Liver (tissue), 9 donors: Measurements from ENCODE around the gene GULP1. TPM values are rescaled to one million over a fixed set of nuclear protein-coding genes. Genes with fewer than 3 reads are reported as not detected.

Experiments
- DNase-seq: peaks from one replicate; pipeline ENCODE4 v3.0.0-alpha.2; 2017; ENCODE audit warnings: low spot score
- H3K27ac ChIP-seq, 2 donors: one replicate each; pipeline ENCODE4 v1.7.0; 2013; ENCODE audit warnings: inconsistent platforms in 2 of 2, low read length in 2 of 2, control low read depth in 1 of 2, low read depth in 1 of 2, mild to moderate bottlenecking in 1 of 2
- H3K27me3 ChIP-seq, 4 donors: one replicate each; pipeline versions ENCODE4 v1.6.1 to v1.7.0; 2013; ENCODE audit warnings: low read length in 3 of 4, inconsistent platforms in 1 of 4, mild to moderate bottlenecking in 1 of 4, moderate library complexity in 1 of 4; ENCODE audit not compliant: control insufficient read depth in 4 of 4, insufficient read depth in 4 of 4
- H3K36me3 ChIP-seq, 4 donors: one replicate each; pipeline versions ENCODE4 v1.6.1 to v1.7.0; 2013; ENCODE audit warnings: low read length in 3 of 4, mild to moderate bottlenecking in 3 of 4, low read depth in 1 of 4, moderate library complexity in 1 of 4; ENCODE audit not compliant: control insufficient read depth in 4 of 4, insufficient read depth in 3 of 4
- H3K4me1 ChIP-seq, 4 donors: one replicate each; pipeline versions ENCODE4 v1.6.1 to v1.7.0; 2013; ENCODE audit warnings: low read length in 3 of 4, mild to moderate bottlenecking in 3 of 4, moderate library complexity in 1 of 4; ENCODE audit not compliant: control insufficient read depth in 4 of 4, insufficient read depth in 4 of 4
- H3K4me3 ChIP-seq, 3 donors: one replicate each; pipeline versions ENCODE4 v1.6.1 to v1.7.0; 2013; ENCODE audit warnings: low read length in 3 of 3, control low read depth in 1 of 3, low read depth in 1 of 3, mild to moderate bottlenecking in 1 of 3
- H3K9ac ChIP-seq, 2 donors: one replicate each; pipeline ENCODE4 v1.7.0; 2013; ENCODE audit warnings: low read length in 2 of 2, mild to moderate bottlenecking in 2 of 2, moderate library complexity in 2 of 2, control low read depth in 1 of 2, low read depth in 1 of 2
- H3K9me3 ChIP-seq, 4 donors: one replicate each; pipeline versions ENCODE4 v1.6.1 to v1.7.0; 2013; ENCODE audit warnings: low read length in 3 of 4; ENCODE audit not compliant: control insufficient read depth in 4 of 4
- FOXA1 ChIP-seq: IDR thresholded peaks from 2 replicates; pipeline ENCODE4 v1.6.1; 2016; ENCODE audit warnings: antibody characterized with exemption
- GABPA ChIP-seq, 2 donors: IDR thresholded peaks in 1 of 2; conservative IDR thresholded peaks in 1 of 2; 2 replicates each; pipeline ENCODE4 v1.6.1; 2016; ENCODE audit warnings: antibody characterized with exemption in 2 of 2, mild to moderate bottlenecking in 1 of 2, moderate library complexity in 1 of 2
- HNF4A ChIP-seq, 2 donors: conservative IDR thresholded peaks; 2 replicates each; pipeline ENCODE4 v1.6.1; 2016; ENCODE audit warnings: antibody characterized with exemption in 2 of 2, mild to moderate bottlenecking in 2 of 2
- HNF4G ChIP-seq: IDR thresholded peaks from 2 replicates; pipeline ENCODE4 v1.6.1; 2016; ENCODE audit warnings: antibody characterized with exemption
- JUND ChIP-seq, 2 donors: IDR thresholded peaks; 2 replicates each; pipeline ENCODE4 v1.6.1; 2016; ENCODE audit warnings: antibody characterized with exemption in 2 of 2
- NR2F2 ChIP-seq: IDR thresholded peaks from 2 replicates; pipeline ENCODE4 v1.6.1; 2016; ENCODE audit warnings: antibody characterized with exemption
- SP1 ChIP-seq: IDR thresholded peaks from 2 replicates; pipeline ENCODE4 v1.6.1; 2018; ENCODE audit warnings: antibody characterized with exemption, mild to moderate bottlenecking
- TAF1 ChIP-seq: conservative IDR thresholded peaks from 2 replicates; pipeline ENCODE4 v1.6.1; 2016; ENCODE audit warnings: antibody characterized with exemption, mild to moderate bottlenecking
- YY1 ChIP-seq: IDR thresholded peaks from 2 replicates; pipeline ENCODE4 v1.6.1; 2016; ENCODE audit warnings: antibody characterized with exemption, mild to moderate bottlenecking
- WGBS: extraction: QIAGEN DNeasy Blood & Tissue Kit; methylation state at CpG from one replicate; pipeline ENCODE4 v1.1.7; 2013; 5-methylcytosine and 5-hydroxymethylcytosine counted together
- polyA plus RNA-seq, 2 donors: library from polyadenylated mRNA; stranded (reverse) in 1 of 2; unstranded in 1 of 2; fragments of 200-250 nt in 1 of 2; fragments of >200 nt in 1 of 2; fragmentation: Nextera tagmentation in 1 of 2; extraction: Ambion mirVana in 1 of 2; gene quantifications; one replicate each; pipeline versions ENCODE4 v1.2.1 to v1.2.3, GENCODE V29; 2013 to 2015
- total RNA-seq, 2 donors: library from RNA; depleted of rRNA; stranded (reverse); fragments of >200 nt; gene quantifications; one replicate each; pipeline ENCODE4 v1.2.3, GENCODE V29; 2014
- TF ChIP-seq, protein P1 (sequence below): fragments of 150-350 bp; IDR thresholded peaks from 2 replicates; pipeline ENCODE4 v1.5.1; 2017; ENCODE audit warnings: improper control_type of control experiment, low read depth, low read length; ENCODE audit not compliant: missing input control
- TF ChIP-seq, protein P2 (sequence below): IDR thresholded peaks from 2 replicates; pipeline ENCODE4 v1.6.1; 2016; ENCODE audit warnings: antibody characterized with exemption
- TF ChIP-seq, protein P3 (sequence below): IDR thresholded peaks from 2 replicates; pipeline ENCODE4 v1.6.1; 2016; ENCODE audit warnings: antibody characterized with exemption
- TF ChIP-seq, protein P4 (sequence below): IDR thresholded peaks from 2 replicates; pipeline ENCODE4 v1.6.1; 2016; ENCODE audit warnings: antibody characterized with exemption, mild to moderate bottlenecking
- donor health status: healthy.
- donor health status: healthy.
- donor health status: healthy.
- donor health status: healthy.
- donor health status: healthy.

Gene GULP1
- total and polyA plus RNA-seq, 4 donors = 0.53 to 6.9 (median 0.89) TPM

DNA sequence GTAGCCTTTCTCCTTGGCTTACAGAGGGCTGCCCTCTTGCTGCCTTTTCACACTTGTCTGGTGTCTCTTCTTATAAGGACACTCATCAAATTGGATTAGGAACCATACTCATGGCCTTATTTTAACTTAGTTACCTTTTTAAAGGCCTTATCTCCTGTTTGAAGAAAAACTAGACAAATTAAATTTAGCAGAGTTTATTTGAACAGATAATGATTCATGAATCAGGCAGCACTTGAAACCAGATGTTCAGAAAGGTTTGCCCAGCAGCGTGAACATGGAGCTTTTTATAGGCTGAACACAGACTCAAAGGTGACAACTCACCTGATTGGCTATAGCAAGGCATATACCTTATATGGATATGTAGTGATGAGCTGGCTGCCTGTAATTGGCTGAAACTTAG is 238.0 kb downstream of the GULP1 start:
- Histone ChIP-seq H3K4me3 (no peak overlapping the region), H3K36me3 (no peaks in the 10 kb centered on the region), H3K27me3 (no peaks in the 10 kb centered on the region), H3K9me3 (no peaks in the 10 kb centered on the region), H3K27ac (no peak overlapping the region), H3K4me1 (no peaks in the 10 kb centered on the region), H3K9ac (no peak overlapping the region)
- no peak for TF ChIP-seq SP1
- TF ChIP-seq GABPA (IDR thresholded peaks at IDR 0.05 in 1 of 2, conservative IDR thresholded peaks at IDR 0.05 in 1 of 2) = no peak
- TF ChIP-seq HNF4A (conservative IDR thresholded peaks at IDR 0.05) = no peak
- TF ChIP-seq, protein P1, sequence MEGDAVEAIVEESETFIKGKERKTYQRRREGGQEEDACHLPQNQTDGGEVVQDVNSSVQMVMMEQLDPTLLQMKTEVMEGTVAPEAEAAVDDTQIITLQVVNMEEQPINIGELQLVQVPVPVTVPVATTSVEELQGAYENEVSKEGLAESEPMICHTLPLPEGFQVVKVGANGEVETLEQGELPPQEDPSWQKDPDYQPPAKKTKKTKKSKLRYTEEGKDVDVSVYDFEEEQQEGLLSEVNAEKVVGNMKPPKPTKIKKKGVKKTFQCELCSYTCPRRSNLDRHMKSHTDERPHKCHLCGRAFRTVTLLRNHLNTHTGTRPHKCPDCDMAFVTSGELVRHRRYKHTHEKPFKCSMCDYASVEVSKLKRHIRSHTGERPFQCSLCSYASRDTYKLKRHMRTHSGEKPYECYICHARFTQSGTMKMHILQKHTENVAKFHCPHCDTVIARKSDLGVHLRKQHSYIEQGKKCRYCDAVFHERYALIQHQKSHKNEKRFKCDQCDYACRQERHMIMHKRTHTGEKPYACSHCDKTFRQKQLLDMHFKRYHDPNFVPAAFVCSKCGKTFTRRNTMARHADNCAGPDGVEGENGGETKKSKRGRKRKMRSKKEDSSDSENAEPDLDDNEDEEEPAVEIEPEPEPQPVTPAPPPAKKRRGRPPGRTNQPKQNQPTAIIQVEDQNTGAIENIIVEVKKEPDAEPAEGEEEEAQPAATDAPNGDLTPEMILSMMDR = no peak
- no peak for TF ChIP-seq HNF4G
- TF ChIP-seq, protein P2, sequence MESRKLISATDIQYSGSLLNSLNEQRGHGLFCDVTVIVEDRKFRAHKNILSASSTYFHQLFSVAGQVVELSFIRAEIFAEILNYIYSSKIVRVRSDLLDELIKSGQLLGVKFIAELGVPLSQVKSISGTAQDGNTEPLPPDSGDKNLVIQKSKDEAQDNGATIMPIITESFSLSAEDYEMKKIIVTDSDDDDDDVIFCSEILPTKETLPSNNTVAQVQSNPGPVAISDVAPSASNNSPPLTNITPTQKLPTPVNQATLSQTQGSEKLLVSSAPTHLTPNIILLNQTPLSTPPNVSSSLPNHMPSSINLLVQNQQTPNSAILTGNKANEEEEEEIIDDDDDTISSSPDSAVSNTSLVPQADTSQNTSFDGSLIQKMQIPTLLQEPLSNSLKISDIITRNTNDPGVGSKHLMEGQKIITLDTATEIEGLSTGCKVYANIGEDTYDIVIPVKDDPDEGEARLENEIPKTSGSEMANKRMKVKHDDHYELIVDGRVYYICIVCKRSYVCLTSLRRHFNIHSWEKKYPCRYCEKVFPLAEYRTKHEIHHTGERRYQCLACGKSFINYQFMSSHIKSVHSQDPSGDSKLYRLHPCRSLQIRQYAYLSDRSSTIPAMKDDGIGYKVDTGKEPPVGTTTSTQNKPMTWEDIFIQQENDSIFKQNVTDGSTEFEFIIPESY = no peak
- TF ChIP-seq, protein P3, sequence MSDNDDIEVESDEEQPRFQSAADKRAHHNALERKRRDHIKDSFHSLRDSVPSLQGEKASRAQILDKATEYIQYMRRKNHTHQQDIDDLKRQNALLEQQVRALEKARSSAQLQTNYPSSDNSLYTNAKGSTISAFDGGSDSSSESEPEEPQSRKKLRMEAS = no peak
- no peak for DNase-seq
- 89% methylated on average over 1 of the region's 1 CpG for WGBS

DNA sequence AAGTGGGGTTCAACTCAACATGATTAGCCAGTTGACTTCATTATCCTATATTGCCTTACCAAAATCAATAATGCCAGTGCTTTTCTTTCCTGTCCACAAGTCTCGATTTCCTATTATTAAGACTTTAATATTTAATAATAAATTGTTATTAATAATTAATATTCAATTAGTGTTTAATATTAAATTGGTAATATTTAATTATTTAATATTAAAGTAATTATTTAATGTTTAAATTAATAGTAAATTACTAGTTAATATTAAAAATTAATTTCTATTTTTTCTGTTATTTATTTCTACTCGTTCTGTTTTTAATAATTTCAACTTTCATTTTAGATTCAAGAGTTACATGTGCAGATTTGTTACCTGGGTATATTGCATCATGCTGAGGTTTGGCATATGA is 243.2 kb downstream of the GULP1 start:
- Histone ChIP-seq H3K27me3 (no peaks in the 10 kb centered on the region), H3K9ac (no peak overlapping the region), H3K4me3 (no peak overlapping the region), H3K9me3 (no peaks in the 10 kb centered on the region), H3K36me3 (no peaks in the 10 kb centered on the region), H3K4me1 (no peaks in the 10 kb centered on the region), H3K27ac (no peak overlapping the region)
- WGBS = 83% methylated on average over 2 of the region's 2 CpGs
- TF ChIP-seq FOXA1 (no peak), SP1 (no peak), JUND (IDR thresholded peaks at IDR 0.05) (no peak)
- TF ChIP-seq, protein P4, sequence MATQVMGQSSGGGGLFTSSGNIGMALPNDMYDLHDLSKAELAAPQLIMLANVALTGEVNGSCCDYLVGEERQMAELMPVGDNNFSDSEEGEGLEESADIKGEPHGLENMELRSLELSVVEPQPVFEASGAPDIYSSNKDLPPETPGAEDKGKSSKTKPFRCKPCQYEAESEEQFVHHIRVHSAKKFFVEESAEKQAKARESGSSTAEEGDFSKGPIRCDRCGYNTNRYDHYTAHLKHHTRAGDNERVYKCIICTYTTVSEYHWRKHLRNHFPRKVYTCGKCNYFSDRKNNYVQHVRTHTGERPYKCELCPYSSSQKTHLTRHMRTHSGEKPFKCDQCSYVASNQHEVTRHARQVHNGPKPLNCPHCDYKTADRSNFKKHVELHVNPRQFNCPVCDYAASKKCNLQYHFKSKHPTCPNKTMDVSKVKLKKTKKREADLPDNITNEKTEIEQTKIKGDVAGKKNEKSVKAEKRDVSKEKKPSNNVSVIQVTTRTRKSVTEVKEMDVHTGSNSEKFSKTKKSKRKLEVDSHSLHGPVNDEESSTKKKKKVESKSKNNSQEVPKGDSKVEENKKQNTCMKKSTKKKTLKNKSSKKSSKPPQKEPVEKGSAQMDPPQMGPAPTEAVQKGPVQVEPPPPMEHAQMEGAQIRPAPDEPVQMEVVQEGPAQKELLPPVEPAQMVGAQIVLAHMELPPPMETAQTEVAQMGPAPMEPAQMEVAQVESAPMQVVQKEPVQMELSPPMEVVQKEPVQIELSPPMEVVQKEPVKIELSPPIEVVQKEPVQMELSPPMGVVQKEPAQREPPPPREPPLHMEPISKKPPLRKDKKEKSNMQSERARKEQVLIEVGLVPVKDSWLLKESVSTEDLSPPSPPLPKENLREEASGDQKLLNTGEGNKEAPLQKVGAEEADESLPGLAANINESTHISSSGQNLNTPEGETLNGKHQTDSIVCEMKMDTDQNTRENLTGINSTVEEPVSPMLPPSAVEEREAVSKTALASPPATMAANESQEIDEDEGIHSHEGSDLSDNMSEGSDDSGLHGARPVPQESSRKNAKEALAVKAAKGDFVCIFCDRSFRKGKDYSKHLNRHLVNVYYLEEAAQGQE = no peak
- no peak for DNase-seq

DNA sequence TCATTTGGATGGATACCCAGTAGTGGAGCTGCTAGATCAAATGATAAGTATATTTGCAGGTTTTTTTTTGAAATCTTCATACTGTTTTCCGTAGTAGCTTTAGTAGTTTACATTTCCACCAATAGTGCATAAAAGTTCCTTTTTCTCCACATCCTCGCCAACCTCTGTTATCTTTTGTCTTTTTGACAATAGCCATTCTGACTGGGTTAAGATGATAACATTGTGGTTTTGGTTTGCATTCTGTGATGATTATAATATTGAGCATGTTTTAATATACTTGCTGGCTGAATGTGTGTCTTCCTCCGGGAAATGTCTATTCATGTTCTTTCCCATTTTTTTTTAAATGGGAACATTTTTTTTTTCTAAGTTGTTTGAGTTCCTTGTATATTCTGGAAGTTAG is 260.0 kb downstream of the GULP1 start:
- Histone ChIP-seq H3K36me3 (no peaks in the 10 kb centered on the region), H3K9ac (no peak overlapping the region), H3K9me3 (no peaks in the 10 kb centered on the region), H3K27me3 (no peaks in the 10 kb centered on the region), H3K4me3 (no peak overlapping the region), H3K4me1 (no peaks in the 10 kb centered on the region), H3K27ac (no peak overlapping the region)
- TF ChIP-seq, protein P2 = no peak
- TF ChIP-seq, protein P3 = no peak
- no peak for TF ChIP-seq YY1
- TF ChIP-seq HNF4A (conservative IDR thresholded peaks at IDR 0.05) = no peak
- no peak for TF ChIP-seq FOXA1
- no peak for TF ChIP-seq HNF4G
- TF ChIP-seq SP1 = no peak
- no peak for TF ChIP-seq NR2F2
- TF ChIP-seq TAF1 = no peak
- TF ChIP-seq, protein P1 = no peak
- WGBS = 80% methylated on average over 3 of the region's 3 CpGs
- no peak for DNase-seq
